HFF-Myc (cell line): ENCODE measurements around the gene IMMP2L.
"Not testable (repeated sequence)": the region's sequence is repeated elsewhere in the genome, so short reads cannot be mapped to it uniquely, and the experiment has no call there.

Experiments used
- DNase-seq: peaks from one replicate; pipeline ENCODE4 v3.0.0-alpha.2; 2011; ENCODE audit warnings: low read depth; ENCODE audit errors: extremely low read depth
- H3K4me3 ChIP-seq: replicated peaks from 2 replicates; pipeline ENCODE4 v1.5.1; 2011; ENCODE audit warnings: low read depth, mild to moderate bottlenecking, control low read depth, low read length
- CTCF ChIP-seq: IDR thresholded peaks from 2 replicates; pipeline ENCODE4 v1.5.1; 2012; ENCODE audit warnings: mild to moderate bottlenecking, low read depth, low read length, control low read depth; ENCODE audit errors: missing control alignments

IMMP2L gene

DNA sequence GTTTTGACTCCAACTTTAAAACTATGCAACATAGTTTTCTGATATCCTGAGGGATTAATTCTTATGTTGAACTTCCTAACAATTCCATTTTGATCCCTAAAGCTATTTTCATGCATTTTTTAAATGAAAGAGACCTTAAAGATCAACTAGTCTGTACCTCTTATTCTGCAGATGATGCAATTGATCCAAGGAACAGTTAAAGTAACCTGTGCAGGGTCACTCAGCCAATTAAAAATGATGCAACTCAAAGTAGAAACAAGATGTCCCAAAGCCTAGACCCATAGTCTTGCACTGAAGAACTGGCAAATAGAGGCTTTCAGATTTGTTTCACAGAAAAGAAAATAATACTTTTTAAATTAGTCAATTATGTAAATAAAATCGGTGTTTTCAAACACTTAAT, 86.3 kb downstream of the IMMP2L start:
- TF ChIP-seq CTCF, result no peak
- DNase-seq, result no peak
- H3K4me3 ChIP-seq, result no peak overlapping the region

DNA sequence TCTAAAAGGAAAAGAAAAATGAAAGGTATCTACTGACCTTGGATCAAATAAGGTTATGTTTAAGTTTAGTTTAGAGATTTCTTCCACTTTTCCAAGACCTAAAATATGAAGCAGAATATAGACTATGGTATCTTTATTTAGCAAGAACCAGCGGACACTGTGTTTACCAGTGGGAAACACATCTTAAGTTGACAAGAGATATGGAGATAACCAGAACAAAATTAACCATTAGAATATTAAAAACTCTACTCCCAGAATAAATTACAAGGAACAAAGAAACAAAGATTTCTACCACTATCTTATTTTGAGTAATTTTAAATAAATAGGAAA, 86.9 kb downstream of the IMMP2L start:
- no peak for TF ChIP-seq CTCF
- H3K4me3 ChIP-seq, result no peak overlapping the region
- DNase-seq, result no peak

DNA sequence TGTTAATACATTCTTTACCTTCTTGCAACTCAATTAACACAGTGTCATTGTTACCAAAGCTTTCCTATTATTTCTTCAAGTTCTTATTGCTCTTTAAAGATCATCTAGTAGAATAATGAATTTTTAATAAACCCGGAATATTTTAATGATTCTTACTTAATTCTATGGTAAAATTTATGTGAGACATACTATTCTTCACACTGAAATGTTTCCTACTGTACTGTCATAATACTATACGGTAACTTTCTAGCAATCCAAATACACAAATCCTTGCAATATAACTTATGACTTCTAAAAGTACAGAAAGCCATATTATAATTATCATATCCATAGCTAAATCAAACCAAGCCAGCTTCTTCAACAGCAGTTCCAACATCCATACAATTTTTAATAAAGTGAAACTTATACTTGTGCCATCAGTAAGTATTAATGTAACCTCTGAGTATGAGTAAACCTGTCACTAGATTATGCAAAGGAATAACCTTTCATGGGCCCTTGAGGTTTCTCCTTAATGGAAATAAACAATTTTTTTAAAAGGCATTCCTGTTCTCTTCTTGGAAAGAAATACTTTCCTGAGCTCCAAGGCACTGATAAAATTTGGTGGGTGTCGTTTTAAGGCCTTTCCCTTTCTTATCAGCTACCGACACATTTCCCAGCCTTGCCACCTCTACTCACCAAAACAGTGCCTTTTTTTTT, 87.4 kb downstream of the IMMP2L start:
- no peak overlapping the region for H3K4me3 ChIP-seq
- no peak for TF ChIP-seq CTCF
- DNase-seq, result no peak

DNA sequence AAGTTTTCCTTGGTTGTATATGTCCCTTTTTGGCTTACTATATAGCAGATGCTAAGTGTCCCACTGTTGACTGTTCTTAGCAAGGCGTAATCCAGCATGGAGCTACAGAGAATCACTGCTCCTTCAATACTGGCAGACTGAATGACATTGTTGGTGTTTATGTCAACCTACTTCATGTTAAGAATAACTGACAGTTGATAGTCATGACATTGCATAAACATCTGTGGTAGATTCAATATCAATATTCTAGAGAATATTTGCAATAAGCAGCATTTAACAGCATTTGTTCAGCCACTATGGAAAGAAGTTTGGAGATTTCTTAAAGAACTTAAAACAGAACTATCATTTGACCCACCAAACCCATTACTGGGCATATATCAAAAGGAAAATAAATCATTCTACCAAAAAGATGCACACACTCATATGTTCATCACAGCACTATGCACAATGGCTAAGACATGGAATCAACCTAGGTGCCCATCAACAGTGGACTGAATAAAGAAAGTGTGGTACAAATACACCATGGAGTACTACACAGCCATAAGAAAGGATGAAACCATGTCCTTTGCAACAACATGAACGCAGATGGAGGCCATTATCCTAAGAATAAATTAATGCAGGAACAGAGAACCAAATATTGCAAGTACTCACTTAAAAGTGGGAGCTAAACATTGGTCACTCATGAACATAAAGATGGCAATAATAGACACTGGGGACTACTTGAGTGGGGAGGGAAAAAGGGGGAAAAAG, 88.7 kb downstream of the IMMP2L start:
- TF ChIP-seq CTCF, result no peak
- H3K4me3 ChIP-seq, result no peak overlapping the region
- DNase-seq, result no peak

- DNase-seq, result no peak
- TF ChIP-seq CTCF, result no peak
Observed at GRCh38 chr7:111470998-111471397, 91.3 kb downstream of the IMMP2L start.

GRCh38 chr7:111469894-111470293, 92.4 kb downstream of the IMMP2L start:
- not testable (repeated sequence) for DNase-seq, H3K4me3 ChIP-seq

More at GRCh38 chr7:111470998-111471397, 91.3 kb downstream of the IMMP2L start:
- H3K4me3 ChIP-seq, result no peak overlapping the region

GRCh38 chr7:111465774-111466173, 96.5 kb downstream of the IMMP2L start:
- DNase-seq, result not testable (repeated sequence)

GRCh38 chr7:111460695-111461094, 101.6 kb downstream of the IMMP2L start:
- no peak for DNase-seq
- TF ChIP-seq CTCF, result no peak
- no peak overlapping the region for H3K4me3 ChIP-seq

More at GRCh38 chr7:111465774-111466173, 96.5 kb downstream of the IMMP2L start:
- not testable (repeated sequence) for H3K4me3 ChIP-seq
